MM.1S (cell line): ENCODE data around the gene NFATC2.

Experiments used
- DNase-seq: peaks from one replicate; pipeline ENCODE4 v3.0.0-alpha.2; 2015
- H2AFZ ChIP-seq: fragments of 300-600 bp; sonication (generic); 2 replicates; pipeline ENCODE4 v1.6.0; 2016; ENCODE audit warnings: antibody characterized with exemption, low read length
- H3F3A ChIP-seq: fragments of 300-600 bp; sonication (generic); 2 replicates; pipeline ENCODE4 v1.6.1; 2016; ENCODE audit warnings: mild to moderate bottlenecking, antibody characterized with exemption, low read length, moderate library complexity, mixed read lengths; ENCODE audit not compliant: insufficient read depth
- H3K27ac ChIP-seq: fragments of 300-600 bp; sonication (generic); 2 replicates; pipeline ENCODE4 v1.5.1; 2016; ENCODE audit warnings: mild to moderate bottlenecking, low read length
- H3K27me3 ChIP-seq: fragments of 300-600 bp; sonication (generic); replicated peaks from 2 replicates; pipeline ENCODE4 v1.6.0; 2016; ENCODE audit warnings: low read length; ENCODE audit not compliant: insufficient read depth
- H3K36me3 ChIP-seq: fragments of 300-600 bp; sonication (generic); replicated peaks from 2 replicates; pipeline ENCODE4 v1.6.1; 2016; ENCODE audit warnings: mild to moderate bottlenecking, low read length, mixed read lengths; ENCODE audit not compliant: insufficient read depth
- H3K4me1 ChIP-seq: fragments of 300-600 bp; sonication (generic); 2 replicates; pipeline ENCODE4 v1.6.1; 2016; ENCODE audit warnings: low read length, mixed read lengths
- H3K4me2 ChIP-seq: fragments of 300-600 bp; sonication (generic); 2 replicates; pipeline ENCODE4 v1.6.0; 2016; ENCODE audit warnings: low read depth, low read length
- H3K4me3 ChIP-seq: fragments of 300-600 bp; sonication (generic); 2 replicates; pipeline ENCODE4 v1.5.1; 2016; ENCODE audit warnings: low read length, mixed read lengths
- H3K79me2 ChIP-seq: fragments of 300-600 bp; sonication (generic); 2 replicates; pipeline ENCODE4 v1.6.1; 2016; ENCODE audit warnings: mixed run types, low read length, mixed read lengths
- H3K9ac ChIP-seq: fragments of 300-600 bp; sonication (generic); 2 replicates; pipeline ENCODE4 v1.6.1; 2016; ENCODE audit warnings: low read length, mixed read lengths
- H3K9me2 ChIP-seq: fragments of 300-600 bp; sonication (generic); replicated peaks from 2 replicates; pipeline ENCODE4 v1.6.1; 2016; ENCODE audit warnings: mild to moderate bottlenecking, low read length, mixed read lengths; ENCODE audit not compliant: insufficient read depth
- H3K9me3 ChIP-seq: fragments of 300-600 bp; sonication (generic); replicated peaks from 2 replicates; pipeline ENCODE4 v1.6.1; 2016; ENCODE audit warnings: mild to moderate bottlenecking, low read length, mixed read lengths; ENCODE audit not compliant: insufficient read depth
- H4K20me1 ChIP-seq: fragments of 300-600 bp; sonication (generic); 2 replicates; pipeline ENCODE4 v1.6.1; 2016; ENCODE audit warnings: mild to moderate bottlenecking, low read length, moderate library complexity, mixed read lengths; ENCODE audit not compliant: insufficient read depth
- CTCF ChIP-seq: fragments of 300-600 bp; sonication (generic); IDR thresholded peaks from 2 replicates; pipeline ENCODE4 v1.5.1; 2016; ENCODE audit warnings: antibody characterized with exemption, low read length, mixed read lengths
- EZH2 ChIP-seq: fragments of 300-600 bp; sonication (generic); optimal IDR thresholded peaks from 2 replicates; pipeline ENCODE3; 2017; ENCODE audit warnings: low read depth, mild to moderate bottlenecking, antibody characterized with exemption, low read length, mixed read lengths
- EZH2phosphoT487 ChIP-seq: fragments of 300-600 bp; sonication (generic); IDR thresholded peaks from 2 replicates; pipeline ENCODE4 v1.6.1; 2018; ENCODE audit warnings: antibody characterized with exemption, low read length

NFATC2 gene

GRCh38 chr20:51439160-51439689 is 103.3 kb downstream of the NFATC2 start:
- H3K36me3 ChIP-seq = 0 out of 2 replicates have a peak, but pooled peaks cover 3% of the 10 kb centered on the region
- no peak overlapping the region for H3K9ac ChIP-seq
- H3F3A ChIP-seq = no peaks in the 10 kb centered on the region
- no peak for DNase-seq
- no peak overlapping the region for H3K4me2 ChIP-seq
- no peaks in the 10 kb centered on the region for H3K9me2 ChIP-seq
- no peaks in the 10 kb centered on the region for H4K20me1 ChIP-seq
- no peaks in the 10 kb centered on the region for H3K27me3 ChIP-seq
- no peak overlapping the region for H2AFZ ChIP-seq
- no peak overlapping the region for H3K27ac ChIP-seq
- H3K4me3 ChIP-seq = no peak overlapping the region
- no peaks in the 10 kb centered on the region for H3K79me2 ChIP-seq
- no peaks in the 10 kb centered on the region for H3K9me3 ChIP-seq
- TF ChIP-seq CTCF (no peak), EZH2 (no peak), EZH2phosphoT487 (no peak)
- no peaks in the 10 kb centered on the region for H3K4me1 ChIP-seq

DNA sequence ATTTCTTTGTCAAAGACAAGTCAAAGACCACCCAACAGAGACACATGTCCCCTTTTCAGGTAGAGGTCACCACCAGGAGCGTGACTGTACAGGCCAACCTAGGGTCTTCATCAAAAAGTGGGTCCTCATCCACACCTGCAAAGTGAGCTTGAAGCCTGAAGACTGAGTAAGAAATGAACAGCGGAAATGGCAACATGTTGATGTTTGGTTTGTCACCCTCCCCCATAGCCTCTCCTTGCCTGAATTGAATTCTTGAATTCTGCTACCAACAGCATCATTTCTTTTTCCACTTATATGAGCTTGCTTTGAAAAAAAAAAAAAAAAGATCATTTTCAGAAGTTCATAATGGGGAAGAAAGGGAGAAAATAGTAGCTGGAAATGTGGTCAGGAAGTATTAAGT is 104.4 kb downstream of the NFATC2 start:
- H3K4me3 ChIP-seq = no peak overlapping the region
- no peaks in the 10 kb centered on the region for H3K27me3 ChIP-seq
- H3K79me2 ChIP-seq = no peaks in the 10 kb centered on the region
- no peak for DNase-seq
- no peaks in the 10 kb centered on the region for H3K9me2 ChIP-seq
- H2AFZ ChIP-seq = no peak overlapping the region
- H3F3A ChIP-seq = no peaks in the 10 kb centered on the region
- H3K4me1 ChIP-seq = no peaks in the 10 kb centered on the region
- no peaks in the 10 kb centered on the region for H4K20me1 ChIP-seq
- TF ChIP-seq CTCF (no peak), EZH2phosphoT487 (no peak), EZH2 (no peak)
- H3K9ac ChIP-seq = no peak overlapping the region
- H3K27ac ChIP-seq = no peak overlapping the region
- H3K9me3 ChIP-seq = no peaks in the 10 kb centered on the region
- H3K36me3 ChIP-seq = 0 out of 2 replicates have a peak, but pooled peaks cover 3% of the 10 kb centered on the region
- H3K4me2 ChIP-seq = no peak overlapping the region

DNA sequence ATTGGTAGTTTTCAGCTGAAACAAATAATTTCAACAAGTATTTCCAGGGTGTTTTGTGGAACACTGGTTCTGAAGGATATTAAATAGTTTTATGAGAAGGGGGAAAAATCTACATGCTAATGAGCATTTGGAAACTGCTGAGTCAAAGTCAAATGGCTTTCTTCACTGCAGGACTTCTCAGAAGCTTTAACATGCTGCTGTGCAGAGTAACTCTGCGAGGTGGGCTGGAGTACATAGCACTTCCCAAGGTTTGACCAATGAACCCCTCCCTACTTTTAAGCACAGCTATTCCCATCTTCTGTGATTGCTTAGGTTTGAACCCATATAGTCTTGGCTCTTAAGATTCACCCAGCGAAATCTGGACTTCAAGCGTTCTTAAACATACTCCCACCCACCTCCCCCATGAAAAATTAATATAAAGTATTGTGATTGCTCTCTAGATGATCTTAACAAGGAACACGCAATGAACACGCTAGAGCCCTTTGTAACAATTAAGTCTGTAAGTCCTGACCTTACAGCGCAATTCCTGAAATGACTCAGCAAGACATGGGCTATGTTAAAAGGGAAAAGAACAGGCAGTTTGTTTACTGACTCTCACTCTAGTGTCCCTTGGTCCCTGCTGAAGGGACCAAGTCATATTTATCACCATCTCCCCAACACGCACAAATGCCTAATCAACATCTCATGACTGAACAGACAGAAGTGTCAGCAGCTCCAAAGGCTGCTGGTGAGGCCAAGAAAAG is 105.2 kb downstream of the NFATC2 start:
- Histone ChIP-seq H2AFZ (no peak overlapping the region), H3F3A (no peaks in the 10 kb centered on the region), H3K79me2 (no peaks in the 10 kb centered on the region)

More for the DNA sequence above, 105.2 kb downstream of the NFATC2 start:
- Histone ChIP-seq H4K20me1 (no peaks in the 10 kb centered on the region), H3K4me1 (no peaks in the 10 kb centered on the region), H3K27me3 (no peaks in the 10 kb centered on the region), H3K4me3 (no peak overlapping the region), H3K9me2 (no peaks in the 10 kb centered on the region), H3K4me2 (no peak overlapping the region), H3K9me3 (no peaks in the 10 kb centered on the region), H3K9ac (no peak overlapping the region), H3K36me3 (0 out of 2 replicates have a peak, but pooled peaks cover 3% of the 10 kb centered on the region), H3K27ac (no peak overlapping the region)
- TF ChIP-seq CTCF (no peak), EZH2phosphoT487 (no peak)
- DNase-seq = no peak
